SK-N-SH treated with all-trans-retinoic acid at 6 μM for 48 hours (cell line): ENCODE data around the gene AKR1C2.
"Not testable (repeated sequence)": the region's sequence is repeated elsewhere in the genome, so short reads cannot be mapped to it uniquely, and the experiment has no call there.

Experiments
- ARNTL ChIP-seq: fragments of 450-650 bp; formaldehyde crosslinking; IDR thresholded peaks from 2 replicates; pipeline ENCODE4 v1.5.0; 2020; ENCODE audit warnings: low read depth, mild to moderate bottlenecking, moderate library complexity, borderline replicate concordance
- GLIS3 ChIP-seq: fragments of 250-450 bp; sonication (Bioruptor Pico); IDR thresholded peaks from 2 replicates; pipeline ENCODE4 v1.5.0; 2020; ENCODE audit warnings: mild to moderate bottlenecking, moderate library complexity
- OSR1 ChIP-seq: fragments of 250-450 bp; sonication (Bioruptor Pico); IDR thresholded peaks from 2 replicates; pipeline ENCODE4 v1.8.0; 2022; ENCODE audit warnings: moderate library complexity, mild to moderate bottlenecking, inconsistent platforms
- PPARA ChIP-seq: fragments of 250-450 bp; sonication (Bioruptor Pico); IDR thresholded peaks from 2 replicates; pipeline ENCODE4 v1.5.0; 2020; ENCODE audit warnings: mild to moderate bottlenecking, borderline replicate concordance
- SNAI2 ChIP-seq: fragments of 250-450 bp; sonication (Bioruptor Pico); IDR thresholded peaks from 2 replicates; pipeline ENCODE4 v1.5.0; 2020; ENCODE audit warnings: mild to moderate bottlenecking, moderate library complexity
- TOX ChIP-seq: fragments of 250-450 bp; sonication (Bioruptor Pico); IDR thresholded peaks from 2 replicates; pipeline ENCODE4 v1.8.0; 2021; ENCODE audit warnings: mild to moderate bottlenecking, moderate library complexity, borderline replicate concordance
- ZC3H10 ChIP-seq: fragments of 250-450 bp; sonication (Bioruptor Pico); IDR thresholded peaks from 2 replicates; pipeline ENCODE4 v1.5.1; 2021; ENCODE audit warnings: mild to moderate bottlenecking, moderate library complexity
- ZFP30 ChIP-seq: fragments of 450-650 bp; formaldehyde crosslinking; IDR thresholded peaks from 2 replicates; pipeline ENCODE4 v1.5.0; 2022; ENCODE audit warnings: mild to moderate bottlenecking, moderate library complexity
- ZNF565 ChIP-seq: fragments of 450-650 bp; formaldehyde crosslinking; conservative IDR thresholded peaks from 2 replicates; pipeline ENCODE4 v1.5.0; 2020; ENCODE audit warnings: low read depth, mild to moderate bottlenecking, moderate library complexity
- ZNF8 ChIP-seq: fragments of 450-650 bp; formaldehyde crosslinking; IDR thresholded peaks from 2 replicates; pipeline ENCODE4 v1.5.0; 2020; ENCODE audit warnings: mild to moderate bottlenecking, moderate library complexity
- TF ChIP-seq, protein P1 (sequence below): fragments of 250-450 bp; sonication (Bioruptor Pico); IDR thresholded peaks from 2 replicates; pipeline ENCODE4 v1.5.1; 2020; ENCODE audit warnings: low read depth, mild to moderate bottlenecking, moderate library complexity

DNA sequence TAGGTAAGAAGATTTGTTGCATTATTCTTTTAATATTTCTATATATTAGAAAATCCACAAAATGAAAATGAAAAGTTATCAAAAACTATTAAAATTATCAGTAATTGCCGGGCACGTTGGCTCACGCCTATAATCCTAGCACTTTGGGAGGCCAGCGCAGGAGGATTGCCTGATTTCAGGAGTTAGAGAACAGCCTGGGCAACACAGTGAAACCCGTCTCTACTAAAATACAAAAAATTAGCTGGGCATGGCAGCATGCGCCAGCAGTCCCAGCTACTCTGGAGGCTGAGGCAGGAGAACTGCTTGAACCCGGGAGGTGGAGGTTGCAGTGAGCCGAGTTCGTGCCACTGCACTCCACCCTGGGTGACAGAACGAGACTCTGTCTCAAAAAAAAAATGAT is 11.1 kb downstream of the AKR1C2 start:
- not testable (repeated sequence) for TF ChIP-seq TOX (CRISPR knock-in tag); OSR1 (CRISPR knock-in tag); GLIS3; PPARA (CRISPR knock-in tag); ARNTL; ZNF8 (CRISPR knock-in tag); ZNF565 (CRISPR knock-in tag); ZFP30 (CRISPR knock-in tag); SNAI2 (CRISPR knock-in tag); ZC3H10
- TF ChIP-seq, protein P1, sequence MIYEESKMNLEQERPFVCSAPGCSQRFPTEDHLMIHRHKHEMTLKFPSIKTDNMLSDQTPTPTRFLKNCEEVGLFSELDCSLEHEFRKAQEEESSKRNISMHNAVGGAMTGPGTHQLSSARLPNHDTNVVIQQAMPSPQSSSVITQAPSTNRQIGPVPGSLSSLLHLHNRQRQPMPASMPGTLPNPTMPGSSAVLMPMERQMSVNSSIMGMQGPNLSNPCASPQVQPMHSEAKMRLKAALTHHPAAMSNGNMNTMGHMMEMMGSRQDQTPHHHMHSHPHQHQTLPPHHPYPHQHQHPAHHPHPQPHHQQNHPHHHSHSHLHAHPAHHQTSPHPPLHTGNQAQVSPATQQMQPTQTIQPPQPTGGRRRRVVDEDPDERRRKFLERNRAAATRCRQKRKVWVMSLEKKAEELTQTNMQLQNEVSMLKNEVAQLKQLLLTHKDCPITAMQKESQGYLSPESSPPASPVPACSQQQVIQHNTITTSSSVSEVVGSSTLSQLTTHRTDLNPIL: not testable (repeated sequence)
